ENCODE results near the gene PARVA.

GRCh38 chr11:12505183-12505582 is 127.8 kb downstream of the PARVA start:
- TF ChIP-seq CTCF (conservative IDR thresholded peaks at IDR 0.05; ENCODE audit: low read length), result no peak
- TF ChIP-seq EZH2phosphoT487 (IDR thresholded peaks at IDR 0.05; ENCODE audit: borderline replicate concordance, low read depth, low read length), result no peak
